ENCODE data around the gene SEMA6A. TPM values are rescaled to one million over a fixed set of nuclear protein-coding genes. Genes with fewer than 3 reads are reported as not detected.

SEMA6A gene
- total and polyA plus RNA-seq, 2 of the 13 experiments (the other 11 are each of a cell fraction or from before 2014, with no cell fraction given) = 5.1 to 6.5 TPM

GRCh38 chr5:116479776-116480675 lies 94.6 kb downstream of the SEMA6A start:
- ATAC-seq (no peak), DNase-seq (ENCODE audit: low spot score) (no peak), FAIRE-seq (no peak)
- H3K4me1 ChIP-seq (ENCODE audit: insufficient read depth, low read length) = no peaks in the 10 kb centered on the region
- H3K27me3 ChIP-seq (ENCODE audit: control insufficient read depth in 1 of 2, insufficient read depth in 2 of 2, low read length in 2 of 2) = no peaks in the 10 kb centered on the region
- peaks cover 3 to 21% of the 10 kb centered on the region in 2 experiments for H3K36me3 ChIP-seq (replicated peaks in 1 of 2; ENCODE audit: control insufficient read depth in 1 of 2, insufficient read depth in 2 of 2, low read length in 2 of 2)
- TF ChIP-seq ZNF280D (CRISPR knock-in tag; IDR thresholded peaks at IDR 0.05) (no peak), ZNF891 (CRISPR knock-in tag; IDR thresholded peaks at IDR 0.05) (no peak), ZNF773 (CRISPR knock-in tag; IDR thresholded peaks at IDR 0.05; ENCODE audit: borderline replicate concordance) (no peak), FOXJ3 (CRISPR knock-in tag; IDR thresholded peaks at IDR 0.05; ENCODE audit: borderline replicate concordance) (no peak), GATA4 (IDR thresholded peaks at IDR 0.05; ENCODE audit: borderline replicate concordance, low read depth) (no peak), SMARCE1 (IDR thresholded peaks at IDR 0.05; ENCODE audit: borderline replicate concordance) (no peak), PBX2 (CRISPR knock-in tag; IDR thresholded peaks at IDR 0.05) (no peak)
- no peak overlapping the region for H3K4me3 ChIP-seq (replicated peaks in 1 of 3; ENCODE audit: insufficient read depth in 1 of 3, low read depth in 2 of 3, low read length in 3 of 3)
- H3K9ac ChIP-seq (ENCODE audit: insufficient read depth, low read depth, low read length) = no peak overlapping the region
- POLR2A ChIA-PET = no interaction called here
- CTCF ChIA-PET (ENCODE audit: low intra/inter-chr PET ratio, low total read pairs) = no interaction called here
- H3K27ac ChIP-seq (ENCODE audit: extremely low read length, insufficient read depth, low read length) = no peak overlapping the region
- no TSS peak for BruUV-seq (replicated peaks)
- 97% methylated on average over 7 of the region's 7 CpGs for WGBS (ENCODE audit: low lambda C conversion rate)
- no peaks in the 10 kb centered on the region for H4K20me1 ChIP-seq (ENCODE audit: insufficient read depth, low read length)
- intact Hi-C loops (cut with micrococcal nuclease; ENCODE audit: unreplicated experiment) = no loop called here
- peaks cover 16% of the 10 kb centered on the region for H3K9me3 ChIP-seq (ENCODE audit: low read length)
- no peaks in the 10 kb centered on the region for H3K79me2 ChIP-seq (ENCODE audit: insufficient read depth, low read length)
- H3K4me2 ChIP-seq (ENCODE audit: low read depth, low read length) = no peak overlapping the region
- no peak overlapping the region for H2AFZ ChIP-seq (ENCODE audit: low read length)
- in situ Hi-C loops (cut with HindIII; ENCODE audit: extremely low pct_ligation_motif_present, low pct_unique_long_range_greater_than_20kb) = no loop called here

All from HepG2 (cell line).